Upper lobe of left lung (tissue), 4 donors: ENCODE data around the gene LEP.
"Not testable (repeated sequence)": the region's sequence is repeated elsewhere in the genome, so short reads cannot be mapped to it uniquely, and the experiment has no call there.

Experiments used
- EP300 ChIP-seq, 4 donors: sonication (generic); formaldehyde crosslinking; IDR thresholded peaks; one replicate each; pipeline ENCODE4 v1.5.1; 2017; ENCODE audit warnings: antibody characterized with exemption in 4 of 4, control low read depth in 2 of 4
- POLR2A ChIP-seq, 4 donors: fragments of 450-650 bp; IDR thresholded peaks; one replicate each; pipeline ENCODE4 v1.5.1; 2016 to 2017; ENCODE audit warnings: antibody characterized with exemption in 4 of 4, mild to moderate bottlenecking in 2 of 4
- POLR2AphosphoS5 ChIP-seq, 2 donors: sonication (generic); formaldehyde crosslinking; IDR thresholded peaks; one replicate each; pipeline ENCODE4 v1.5.1; 2017; ENCODE audit warnings: antibody characterized with exemption in 2 of 2
- TF ChIP-seq, protein P1 (sequence below), 6 experiments: fragments of 450-650 bp in 4 of 6; fragments of 200-600 bp in 2 of 6; sonication (generic) in 2 of 6; IDR thresholded peaks; one replicate each; pipeline ENCODE4 v1.5.1; 2016 to 2019; ENCODE audit warnings: antibody characterized with exemption in 6 of 6

DNA sequence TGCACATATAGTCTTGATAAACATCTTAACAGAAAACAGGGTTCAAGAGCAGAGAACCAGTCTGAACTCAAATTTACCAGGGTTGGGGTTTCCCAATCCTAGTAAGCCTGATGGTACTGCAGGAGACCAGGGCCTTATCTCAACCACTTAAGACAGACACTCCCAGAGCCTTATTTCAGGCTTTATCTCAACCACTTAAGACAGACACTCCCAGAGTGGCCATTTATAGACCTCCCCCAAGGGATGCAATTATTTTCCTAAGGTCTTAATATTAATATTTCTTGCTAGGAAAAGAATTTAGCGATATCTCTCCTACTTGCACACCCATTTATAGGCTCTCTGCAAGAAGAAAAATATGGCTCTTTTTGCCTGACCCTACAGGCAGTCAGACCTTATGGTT is 39.4 kb downstream of the LEP start:
- TF ChIP-seq, protein P1, sequence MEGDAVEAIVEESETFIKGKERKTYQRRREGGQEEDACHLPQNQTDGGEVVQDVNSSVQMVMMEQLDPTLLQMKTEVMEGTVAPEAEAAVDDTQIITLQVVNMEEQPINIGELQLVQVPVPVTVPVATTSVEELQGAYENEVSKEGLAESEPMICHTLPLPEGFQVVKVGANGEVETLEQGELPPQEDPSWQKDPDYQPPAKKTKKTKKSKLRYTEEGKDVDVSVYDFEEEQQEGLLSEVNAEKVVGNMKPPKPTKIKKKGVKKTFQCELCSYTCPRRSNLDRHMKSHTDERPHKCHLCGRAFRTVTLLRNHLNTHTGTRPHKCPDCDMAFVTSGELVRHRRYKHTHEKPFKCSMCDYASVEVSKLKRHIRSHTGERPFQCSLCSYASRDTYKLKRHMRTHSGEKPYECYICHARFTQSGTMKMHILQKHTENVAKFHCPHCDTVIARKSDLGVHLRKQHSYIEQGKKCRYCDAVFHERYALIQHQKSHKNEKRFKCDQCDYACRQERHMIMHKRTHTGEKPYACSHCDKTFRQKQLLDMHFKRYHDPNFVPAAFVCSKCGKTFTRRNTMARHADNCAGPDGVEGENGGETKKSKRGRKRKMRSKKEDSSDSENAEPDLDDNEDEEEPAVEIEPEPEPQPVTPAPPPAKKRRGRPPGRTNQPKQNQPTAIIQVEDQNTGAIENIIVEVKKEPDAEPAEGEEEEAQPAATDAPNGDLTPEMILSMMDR (IDR thresholded peaks at IDR 0.05), result not testable (repeated sequence)
- not testable (repeated sequence) for TF ChIP-seq EP300, POLR2AphosphoS5, POLR2A (IDR thresholded peaks at IDR 0.05)
